Hematopoietic multipotent progenitor cell (in vitro differentiated cells): ENCODE measurements around the gene DGKD. TPM values are rescaled to one million over a fixed set of nuclear protein-coding genes. Genes with fewer than 3 reads are reported as not detected.

ENCODE experiments used
- DNase-seq, 3 donors: peaks; one replicate each; pipeline ENCODE4 v3.0.0-alpha.2; 2011 to 2015; ENCODE audit warnings: low read depth in 2 of 3, low spot score in 2 of 3
- total RNA-seq: library from RNA; depleted of rRNA; stranded (reverse); fragments of >200 nt; gene quantifications from one replicate; pipeline ENCODE4 v1.2.3, GENCODE V29; 2012

The DGKD gene
- total RNA-seq, 1 donor: 25.9 TPM

GRCh38 chr2:233486357-233486756, 132.1 kb downstream of the DGKD start:
- DNase-seq: no peak

GRCh38 chr2:233486778-233487552, 132.7 kb downstream of the DGKD start:
- DNase-seq: no peak

- no peak for DNase-seq
Observed at GRCh38 chr2:233487748-233488345, 133.6 kb downstream of the DGKD start.

GRCh38 chr2:233489143-233489542, 134.8 kb downstream of the DGKD start:
- DNase-seq: no peak

- no peak for DNase-seq
Observed at GRCh38 chr2:233489666-233490065, 135.4 kb downstream of the DGKD start.

- DNase-seq: no peak
Observed at GRCh38 chr2:233490831-233491230, 136.5 kb downstream of the DGKD start.

- no peak for DNase-seq
Observed at GRCh38 chr2:233491326-233491725, 137.0 kb downstream of the DGKD start.

- no peak for DNase-seq
Observed at GRCh38 chr2:233492078-233492477, 137.8 kb downstream of the DGKD start.

- DNase-seq: no peak
Observed at GRCh38 chr2:233492751-233493150, 138.5 kb downstream of the DGKD start.

GRCh38 chr2:233495503-233496496, 141.5 kb downstream of the DGKD start:
- no peak for DNase-seq

GRCh38 chr2:233497692-233498091, 143.4 kb downstream of the DGKD start:
- no peak for DNase-seq

GRCh38 chr2:233498126-233498525, 143.8 kb downstream of the DGKD start:
- DNase-seq: peak in 2 of 3 donors; percentile 8 to 52

GRCh38 chr2:233499928-233500327, 145.6 kb downstream of the DGKD start:
- DNase-seq: no peak

GRCh38 chr2:233501198-233502076, 147.1 kb downstream of the DGKD start:
- no peak for DNase-seq

GRCh38 chr2:233503481-233503880, 149.2 kb downstream of the DGKD start:
- peak in 2 of 3 donors; percentile 2 to 28 for DNase-seq

- DNase-seq: no peak
Observed at GRCh38 chr2:233503947-233504637, 149.8 kb downstream of the DGKD start.

GRCh38 chr2:233513953-233514655, 159.8 kb downstream of the DGKD start:
- no peak for DNase-seq

- no peak for DNase-seq
Observed at GRCh38 chr2:233519787-233520611, 165.7 kb downstream of the DGKD start.
